HFF-Myc (cell line): Measurements from ENCODE around the gene PLA2G2A.

ENCODE experiments used
- DNase-seq: peaks from one replicate; pipeline ENCODE4 v3.0.0-alpha.2; 2011; ENCODE audit warnings: low read depth; ENCODE audit errors: extremely low read depth
- H3K4me3 ChIP-seq: replicated peaks from 2 replicates; pipeline ENCODE4 v1.5.1; 2011; ENCODE audit warnings: low read depth, mild to moderate bottlenecking, control low read depth, low read length
- TF ChIP-seq, protein P1 (sequence below): IDR thresholded peaks from 2 replicates; pipeline ENCODE4 v1.5.1; 2012; ENCODE audit warnings: mild to moderate bottlenecking, low read depth, low read length, control low read depth; ENCODE audit errors: missing control alignments

The PLA2G2A gene, protein sequence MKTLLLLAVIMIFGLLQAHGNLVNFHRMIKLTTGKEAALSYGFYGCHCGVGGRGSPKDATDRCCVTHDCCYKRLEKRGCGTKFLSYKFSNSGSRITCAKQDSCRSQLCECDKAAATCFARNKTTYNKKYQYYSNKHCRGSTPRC

DNA sequence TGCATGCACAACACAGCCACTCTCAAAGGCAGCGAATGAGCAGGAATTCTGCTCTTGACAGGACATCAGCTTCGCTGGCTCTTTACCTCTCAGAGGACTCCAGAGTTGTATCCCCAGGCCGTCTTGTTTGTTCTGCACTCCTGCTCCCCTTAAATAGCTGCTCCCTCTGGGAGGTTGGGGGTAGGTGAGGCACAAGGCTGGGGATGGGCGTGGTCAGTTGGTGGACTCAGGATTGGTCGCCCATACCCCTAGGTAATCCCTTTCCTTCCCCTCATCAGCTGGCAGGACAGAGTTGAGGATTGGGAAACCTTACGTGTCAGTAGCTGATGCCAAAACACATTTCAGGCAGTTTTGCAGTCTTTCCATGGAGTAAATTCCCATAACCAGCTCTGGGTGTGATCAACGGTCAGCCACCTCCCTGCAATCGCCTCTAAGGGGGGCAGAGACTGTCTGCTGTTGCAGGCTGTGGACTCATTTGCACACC lies at the start of gene PLA2G2A:
PLA2G2A (minus strand) TSS at position 125 of the 484 bp plus-strand sequence. CDS start 845 bp downstream, outside the sequence.
- no peak within 1 kb of the TSS for H3K4me3 ChIP-seq
- no peak for DNase-seq
- TF ChIP-seq, protein P1, sequence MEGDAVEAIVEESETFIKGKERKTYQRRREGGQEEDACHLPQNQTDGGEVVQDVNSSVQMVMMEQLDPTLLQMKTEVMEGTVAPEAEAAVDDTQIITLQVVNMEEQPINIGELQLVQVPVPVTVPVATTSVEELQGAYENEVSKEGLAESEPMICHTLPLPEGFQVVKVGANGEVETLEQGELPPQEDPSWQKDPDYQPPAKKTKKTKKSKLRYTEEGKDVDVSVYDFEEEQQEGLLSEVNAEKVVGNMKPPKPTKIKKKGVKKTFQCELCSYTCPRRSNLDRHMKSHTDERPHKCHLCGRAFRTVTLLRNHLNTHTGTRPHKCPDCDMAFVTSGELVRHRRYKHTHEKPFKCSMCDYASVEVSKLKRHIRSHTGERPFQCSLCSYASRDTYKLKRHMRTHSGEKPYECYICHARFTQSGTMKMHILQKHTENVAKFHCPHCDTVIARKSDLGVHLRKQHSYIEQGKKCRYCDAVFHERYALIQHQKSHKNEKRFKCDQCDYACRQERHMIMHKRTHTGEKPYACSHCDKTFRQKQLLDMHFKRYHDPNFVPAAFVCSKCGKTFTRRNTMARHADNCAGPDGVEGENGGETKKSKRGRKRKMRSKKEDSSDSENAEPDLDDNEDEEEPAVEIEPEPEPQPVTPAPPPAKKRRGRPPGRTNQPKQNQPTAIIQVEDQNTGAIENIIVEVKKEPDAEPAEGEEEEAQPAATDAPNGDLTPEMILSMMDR: no peak

DNA sequence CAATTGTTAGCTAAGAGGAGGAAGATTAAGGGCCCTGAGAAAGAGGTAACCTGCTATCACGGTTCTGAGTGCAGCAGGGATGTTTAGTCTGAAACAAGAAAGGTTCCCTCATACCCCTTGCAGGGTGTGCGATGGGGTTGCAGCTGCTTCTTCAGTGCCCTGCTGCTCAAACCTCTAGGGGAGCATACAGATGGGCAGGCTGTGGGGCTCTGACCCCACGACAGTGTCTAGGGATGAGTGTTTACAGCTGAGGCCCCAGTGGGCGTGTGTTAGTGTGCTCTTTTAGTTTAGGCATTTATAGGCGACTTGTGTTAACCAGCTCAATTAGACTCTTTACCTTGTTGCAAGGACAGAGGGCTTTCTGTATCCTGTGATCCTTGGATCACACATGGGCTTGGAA lies 49.3 kb upstream of the PLA2G2A start:
- no peak for DNase-seq
- TF ChIP-seq, protein P1: no peak

DNA sequence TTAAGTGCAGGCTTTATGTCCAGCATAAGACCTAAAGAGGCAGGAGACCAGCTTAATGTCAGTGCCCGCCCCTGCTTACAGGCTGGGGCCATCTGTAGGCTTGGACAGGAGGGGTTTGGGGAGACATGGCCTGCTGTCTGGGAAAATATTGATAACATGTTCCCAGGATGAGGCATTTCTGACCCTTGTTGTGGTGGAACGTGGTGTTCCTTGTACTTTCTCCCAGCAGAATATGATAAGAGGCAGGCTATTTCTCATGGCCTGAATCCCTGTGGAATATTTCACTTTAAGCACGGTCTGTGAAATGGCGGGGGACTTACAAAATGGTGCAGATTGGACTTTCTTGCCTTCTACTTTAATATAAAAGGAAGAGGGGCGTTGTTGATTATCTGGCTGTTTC lies 48.7 kb upstream of the PLA2G2A start:
- no peak overlapping the region for H3K4me3 ChIP-seq
- TF ChIP-seq, protein P1: no peak
- DNase-seq: no peak

More for the DNA sequence above, 49.3 kb upstream of the PLA2G2A start:
- H3K4me3 ChIP-seq: no peak overlapping the region

DNA sequence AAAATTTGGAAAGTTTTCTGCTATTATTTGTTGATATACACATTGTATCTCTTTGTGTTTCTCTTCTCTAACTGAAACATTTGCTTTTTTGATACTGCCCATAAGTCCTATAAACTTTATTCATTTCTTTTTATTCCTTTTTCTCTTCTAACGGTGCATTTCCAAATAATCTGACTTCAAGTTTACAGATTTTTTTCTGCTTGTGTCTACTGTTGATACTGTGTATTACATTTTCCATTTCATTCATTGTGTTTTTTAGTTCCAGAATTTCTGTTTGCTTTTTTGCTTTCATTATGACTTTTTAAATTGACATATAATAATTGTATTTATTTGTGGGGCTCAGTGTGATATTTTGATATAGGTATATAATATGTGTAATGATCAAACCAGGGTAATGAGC lies 38.3 kb upstream of the PLA2G2A start:
- H3K4me3 ChIP-seq: no peak overlapping the region
- DNase-seq: no peak
- TF ChIP-seq, protein P1: no peak

DNA sequence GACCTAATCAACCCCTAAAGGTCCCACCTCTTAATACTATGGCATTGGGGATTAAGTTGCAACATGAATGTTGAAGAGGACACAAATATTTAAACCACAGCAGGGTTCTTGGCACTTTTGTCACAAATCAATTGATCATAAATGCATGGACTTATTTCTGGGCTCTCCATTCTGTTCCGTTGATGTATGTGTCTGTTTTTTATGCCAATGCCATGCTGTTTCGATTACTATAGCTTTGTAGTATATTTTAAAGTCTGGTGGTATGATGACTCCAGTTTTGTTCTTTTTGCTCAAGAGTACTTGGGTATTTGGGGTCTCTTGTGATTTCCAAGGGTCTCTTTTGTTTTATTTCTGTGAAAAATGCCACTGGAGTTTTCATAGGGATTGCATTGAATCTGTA lies 34.7 kb upstream of the PLA2G2A start:
- no peak for DNase-seq
- TF ChIP-seq, protein P1: no peak
- no peak overlapping the region for H3K4me3 ChIP-seq

DNA sequence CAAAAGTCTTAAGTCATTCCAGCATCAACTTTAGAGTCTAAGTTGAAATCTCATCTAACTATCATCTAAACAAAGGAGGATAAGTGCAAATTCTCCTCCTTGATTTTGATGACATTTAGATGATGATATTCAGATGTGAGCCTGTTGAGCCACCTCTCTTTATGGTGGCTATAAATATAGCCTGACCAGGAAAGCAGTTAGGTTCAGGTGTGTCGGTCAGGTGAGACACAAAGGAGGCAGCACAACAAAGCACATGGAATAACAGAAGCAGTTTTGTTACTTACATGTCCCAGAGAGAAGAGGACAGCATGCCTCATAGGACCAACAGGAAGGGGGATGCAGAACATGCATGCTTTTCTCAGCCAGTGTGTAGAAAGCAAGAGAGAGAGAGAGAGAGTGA lies 30.6 kb upstream of the PLA2G2A start:
- TF ChIP-seq, protein P1: no peak
- no peak overlapping the region for H3K4me3 ChIP-seq
- DNase-seq: no peak

DNA sequence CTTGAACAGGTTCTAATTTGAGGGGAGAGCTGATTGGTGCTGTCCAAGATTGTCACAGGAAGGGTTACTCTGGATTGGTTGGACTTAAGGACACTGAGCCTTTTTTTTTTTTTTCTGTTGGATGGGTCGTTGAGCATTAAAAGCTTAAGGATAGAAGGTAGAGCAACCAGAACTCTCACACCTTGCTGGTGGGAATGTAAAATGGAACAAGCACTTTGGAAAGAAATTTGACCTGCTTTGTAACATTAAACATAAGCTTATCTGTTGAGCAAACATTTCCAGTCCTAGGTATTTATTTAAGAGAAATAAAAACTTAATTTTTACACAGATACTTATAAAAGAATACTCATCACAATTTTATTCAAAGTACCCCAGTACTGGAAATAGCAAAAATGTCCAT lies 29.8 kb upstream of the PLA2G2A start:
- H3K4me3 ChIP-seq: no peak overlapping the region
- TF ChIP-seq, protein P1: no peak
- no peak for DNase-seq
